ENCODE results near the gene ASAP3.

- TF ChIP-seq, protein P1, sequence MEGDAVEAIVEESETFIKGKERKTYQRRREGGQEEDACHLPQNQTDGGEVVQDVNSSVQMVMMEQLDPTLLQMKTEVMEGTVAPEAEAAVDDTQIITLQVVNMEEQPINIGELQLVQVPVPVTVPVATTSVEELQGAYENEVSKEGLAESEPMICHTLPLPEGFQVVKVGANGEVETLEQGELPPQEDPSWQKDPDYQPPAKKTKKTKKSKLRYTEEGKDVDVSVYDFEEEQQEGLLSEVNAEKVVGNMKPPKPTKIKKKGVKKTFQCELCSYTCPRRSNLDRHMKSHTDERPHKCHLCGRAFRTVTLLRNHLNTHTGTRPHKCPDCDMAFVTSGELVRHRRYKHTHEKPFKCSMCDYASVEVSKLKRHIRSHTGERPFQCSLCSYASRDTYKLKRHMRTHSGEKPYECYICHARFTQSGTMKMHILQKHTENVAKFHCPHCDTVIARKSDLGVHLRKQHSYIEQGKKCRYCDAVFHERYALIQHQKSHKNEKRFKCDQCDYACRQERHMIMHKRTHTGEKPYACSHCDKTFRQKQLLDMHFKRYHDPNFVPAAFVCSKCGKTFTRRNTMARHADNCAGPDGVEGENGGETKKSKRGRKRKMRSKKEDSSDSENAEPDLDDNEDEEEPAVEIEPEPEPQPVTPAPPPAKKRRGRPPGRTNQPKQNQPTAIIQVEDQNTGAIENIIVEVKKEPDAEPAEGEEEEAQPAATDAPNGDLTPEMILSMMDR (IDR thresholded peaks at IDR 0.05), result no peak
- TF ChIP-seq EP300 (IDR thresholded peaks at IDR 0.05), result no peak
- TF ChIP-seq POLR2AphosphoS5 (IDR thresholded peaks at IDR 0.05), result no peak
Observed at GRCh38 chr1:23481904-23482303, 2.1 kb downstream of the ASAP3 start.

All from gastroesophageal sphincter (tissue), 3 donors.